Right kidney (tissue), 1 donor: ENCODE data around the gene BTRC.

ENCODE experiments used
- DNase-seq: peaks from one replicate; pipeline ENCODE4 v3.0.0-alpha.2; 2016

Gene BTRC

DNA sequence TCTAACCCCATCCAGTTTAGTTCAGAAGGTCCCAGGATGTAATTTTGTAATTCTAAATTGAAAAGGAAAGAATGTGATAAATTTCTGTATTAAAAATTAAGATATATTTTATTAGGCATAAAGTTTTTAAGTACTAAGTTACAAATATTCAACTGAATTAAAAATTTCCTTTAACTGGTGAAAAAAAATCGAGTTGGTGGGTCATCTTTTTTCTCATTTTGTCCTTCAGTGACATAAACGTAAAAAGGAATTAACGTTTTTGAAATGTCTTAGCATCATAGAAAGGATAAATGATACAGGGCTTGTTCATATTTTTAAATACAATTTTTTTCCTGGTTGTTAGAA lies 88.5 kb downstream of the BTRC start:
- DNase-seq: no peak

- no peak for DNase-seq
Observed at GRCh38 chr10:101444058-101444898, 90.3 kb downstream of the BTRC start.

GRCh38 chr10:101446071-101446470 lies 92.1 kb downstream of the BTRC start:
- DNase-seq: no peak

- DNase-seq: no peak
Observed at GRCh38 chr10:101446947-101447346, 93.0 kb downstream of the BTRC start.

DNA sequence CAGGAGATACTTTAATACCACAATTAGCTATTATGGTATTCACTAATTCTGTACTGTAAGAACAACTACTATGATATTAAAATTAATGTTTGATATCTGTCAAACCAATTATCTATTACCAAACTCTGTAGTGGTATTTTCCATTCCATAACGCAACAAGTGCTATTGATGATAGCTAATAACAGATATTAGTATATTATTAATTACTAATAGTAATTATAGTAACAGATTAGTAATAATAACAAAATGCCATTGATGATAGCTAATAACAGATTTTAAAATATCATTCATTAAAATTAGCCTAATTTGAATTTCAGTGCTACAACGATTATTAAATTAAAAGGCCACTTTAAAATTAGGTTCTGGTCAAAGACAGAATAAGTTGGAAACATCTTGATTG lies 93.5 kb downstream of the BTRC start:
- no peak for DNase-seq

DNA sequence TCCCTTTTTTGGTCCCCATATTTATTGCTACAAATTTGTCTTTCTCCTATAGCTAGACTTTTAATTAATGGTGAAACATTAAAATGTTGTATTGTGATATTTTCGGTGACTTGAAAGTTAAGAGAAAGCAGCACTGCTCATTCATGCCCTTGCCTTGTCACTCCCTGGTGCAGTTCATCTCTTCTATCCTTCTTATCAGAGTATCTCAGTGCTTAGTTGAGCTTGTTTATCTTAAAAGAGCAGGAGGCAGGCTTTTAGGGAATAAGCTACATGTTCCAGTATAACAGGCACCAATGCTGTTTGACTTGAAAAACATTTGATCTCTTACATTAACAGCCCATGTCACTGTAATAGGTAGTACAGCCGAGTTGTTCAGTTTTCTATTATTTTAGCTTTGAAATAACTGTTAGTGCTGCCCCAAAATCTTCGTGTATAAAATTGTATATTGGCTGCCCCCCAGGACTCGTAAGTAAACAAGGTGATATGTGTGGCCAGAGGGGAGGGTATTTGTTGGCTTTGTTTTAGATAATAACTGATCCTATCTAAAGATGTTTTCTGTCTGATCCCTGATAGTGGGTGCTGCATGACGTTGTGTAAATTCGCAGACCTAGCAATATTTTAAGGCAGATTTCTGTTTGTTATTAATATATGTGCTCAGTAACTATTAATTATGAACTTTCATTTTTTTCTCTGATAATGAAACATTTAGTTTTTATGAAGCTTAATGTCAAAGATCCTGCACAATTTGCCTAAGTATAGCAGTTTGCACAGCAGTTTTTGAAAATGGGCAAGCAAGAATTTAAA lies 96.5 kb downstream of the BTRC start:
- DNase-seq: no peak

DNA sequence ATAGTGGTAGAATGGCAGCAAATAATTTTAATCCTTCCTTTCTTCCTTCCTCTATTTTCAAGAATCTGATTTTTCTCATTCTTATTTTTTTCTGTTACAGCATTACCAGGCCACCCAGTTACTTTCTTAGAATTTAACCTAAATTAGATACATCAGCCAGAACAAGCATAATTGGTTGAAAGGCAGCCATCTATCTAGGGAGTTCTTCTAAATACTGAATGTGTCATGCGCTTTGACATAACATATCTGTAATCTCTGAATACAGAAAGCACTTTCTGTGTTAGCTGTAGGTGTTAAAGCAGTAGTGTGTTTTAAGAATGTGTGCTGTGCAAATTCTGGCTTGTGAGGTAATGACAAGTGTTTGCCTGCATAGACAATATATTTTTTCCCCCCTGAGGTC lies 97.3 kb downstream of the BTRC start:
- no peak for DNase-seq

DNA sequence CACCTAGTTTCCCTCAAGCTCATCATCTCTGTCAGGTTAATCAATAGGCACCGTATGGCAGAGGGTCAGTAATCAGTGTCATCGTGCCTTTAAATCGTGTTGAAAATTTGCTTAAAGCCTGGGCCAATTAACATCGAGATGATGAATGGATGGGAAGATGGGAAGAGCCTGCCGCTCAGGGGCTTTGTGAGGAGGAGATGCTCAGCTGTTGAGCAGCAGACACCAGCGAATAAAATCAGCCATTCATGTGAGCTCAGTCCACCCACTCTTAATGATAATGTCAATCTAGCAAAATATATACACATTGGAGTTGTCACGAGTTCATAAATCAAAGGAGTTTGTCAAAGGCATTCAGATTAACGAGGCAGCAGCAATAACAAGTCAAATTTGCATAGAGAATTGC lies 97.7 kb downstream of the BTRC start:
- no peak for DNase-seq

DNA sequence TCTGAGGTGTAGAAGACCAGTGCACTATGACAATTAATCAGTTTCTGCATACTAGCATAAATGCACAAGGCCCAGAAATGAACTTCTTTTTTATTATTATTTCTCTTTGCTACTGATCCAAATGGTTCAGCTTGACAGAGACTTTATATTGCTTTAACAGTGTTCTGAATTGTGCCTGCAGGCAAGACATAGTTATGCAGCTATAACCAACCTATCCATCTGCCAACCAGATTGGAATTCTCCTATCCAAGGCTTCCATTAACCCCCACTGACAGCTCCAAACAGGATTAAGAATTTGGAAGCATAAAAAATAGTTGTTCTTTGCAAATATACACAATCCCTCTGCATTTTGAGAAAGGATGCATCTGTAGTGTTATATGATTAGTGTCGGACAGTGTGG lies 98.2 kb downstream of the BTRC start:
- DNase-seq: no peak

DNA sequence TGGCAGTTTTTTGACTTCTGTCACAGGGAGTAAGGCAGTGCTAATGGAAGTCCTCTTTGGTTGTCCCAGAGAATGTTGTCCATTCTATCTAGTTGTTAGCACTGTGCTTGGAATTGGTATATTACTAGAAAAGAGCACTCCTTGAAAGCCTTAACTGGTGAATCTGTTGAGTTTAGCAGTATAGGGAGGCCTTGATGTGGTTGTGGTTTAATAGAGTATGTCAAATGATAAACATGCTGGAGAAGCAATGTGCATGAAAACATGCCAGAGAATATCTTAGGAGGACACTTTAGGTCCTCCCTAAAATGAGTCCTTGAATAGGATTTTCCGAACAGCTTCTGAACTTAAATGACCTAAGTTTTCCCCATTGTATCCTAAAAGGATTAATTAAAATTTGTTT lies 98.6 kb downstream of the BTRC start:
- no peak for DNase-seq

- DNase-seq: no peak
Observed at GRCh38 chr10:101453318-101453717, 99.4 kb downstream of the BTRC start.

DNA sequence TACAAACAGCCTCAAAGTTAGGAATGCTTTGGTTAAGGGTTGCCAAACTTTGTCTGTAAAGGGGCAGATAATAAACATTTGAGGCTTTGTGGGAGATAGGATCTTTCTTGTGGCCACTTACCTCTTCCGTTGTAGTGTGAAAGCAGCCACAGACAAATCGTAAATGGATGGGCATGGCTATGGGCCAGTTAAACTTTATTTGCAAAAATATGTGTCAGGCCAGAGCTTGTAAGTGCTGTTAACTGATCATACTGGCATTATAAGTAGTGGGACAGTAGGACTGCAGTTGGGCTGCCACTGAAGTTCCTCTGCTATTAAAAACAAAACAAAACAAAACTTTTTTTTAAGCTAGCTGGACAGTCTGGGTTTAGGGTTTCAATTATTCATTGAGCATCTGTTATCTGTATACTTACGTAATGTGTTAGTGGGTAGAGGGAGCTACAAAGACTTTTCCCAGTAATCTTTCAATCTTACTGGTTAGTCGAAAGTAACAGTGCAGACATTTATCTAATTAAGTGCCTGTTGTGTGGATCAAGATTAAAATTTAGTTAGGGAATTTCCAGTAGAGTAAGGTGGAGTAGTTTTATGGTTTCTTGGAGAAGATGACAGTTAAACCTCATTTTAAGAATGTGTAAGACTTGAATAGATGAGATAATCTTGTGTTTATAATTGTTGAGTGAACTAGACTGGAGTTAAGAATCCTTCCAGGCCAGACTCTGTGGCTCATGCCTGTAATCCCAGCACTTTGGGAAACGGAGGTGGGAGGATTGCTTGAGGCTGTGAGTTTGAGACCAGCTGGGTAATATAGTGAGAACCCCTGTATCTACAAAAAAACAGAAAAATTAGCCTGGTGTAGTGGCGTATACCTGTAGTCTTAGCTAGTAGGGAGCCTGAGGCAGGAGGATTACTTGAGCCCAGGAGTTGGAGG lies 100.1 kb downstream of the BTRC start:
- DNase-seq: no peak

- DNase-seq: no peak
Observed at GRCh38 chr10:101458869-101459268, 104.9 kb downstream of the BTRC start.

GRCh38 chr10:101464082-101464481 lies 110.1 kb downstream of the BTRC start:
- no peak for DNase-seq

DNA sequence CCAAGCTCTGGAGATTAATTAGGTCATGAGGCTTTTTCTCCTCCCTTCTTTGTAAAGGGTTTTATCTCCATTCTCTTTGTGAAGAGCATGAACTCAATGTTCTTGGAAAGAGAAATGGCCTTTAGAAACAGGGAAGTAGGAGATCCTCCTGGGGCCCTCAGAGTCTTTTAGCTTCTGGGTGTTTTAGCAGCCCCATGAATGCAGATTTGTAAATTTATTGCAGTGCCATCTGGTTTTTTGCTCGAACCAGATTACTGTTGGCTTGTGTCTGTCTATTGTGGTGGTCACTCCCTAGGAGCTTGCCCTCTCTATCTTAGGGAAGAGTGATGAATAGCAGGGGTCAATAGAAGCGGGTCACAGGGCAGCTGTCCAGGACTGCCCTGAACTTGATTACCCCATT lies 110.6 kb downstream of the BTRC start:
- no peak for DNase-seq

GRCh38 chr10:101466016-101466912 lies 112.3 kb downstream of the BTRC start:
- no peak for DNase-seq

- DNase-seq: peak; percentile 34
Observed at GRCh38 chr10:101467286-101467770, 113.4 kb downstream of the BTRC start.

DNA sequence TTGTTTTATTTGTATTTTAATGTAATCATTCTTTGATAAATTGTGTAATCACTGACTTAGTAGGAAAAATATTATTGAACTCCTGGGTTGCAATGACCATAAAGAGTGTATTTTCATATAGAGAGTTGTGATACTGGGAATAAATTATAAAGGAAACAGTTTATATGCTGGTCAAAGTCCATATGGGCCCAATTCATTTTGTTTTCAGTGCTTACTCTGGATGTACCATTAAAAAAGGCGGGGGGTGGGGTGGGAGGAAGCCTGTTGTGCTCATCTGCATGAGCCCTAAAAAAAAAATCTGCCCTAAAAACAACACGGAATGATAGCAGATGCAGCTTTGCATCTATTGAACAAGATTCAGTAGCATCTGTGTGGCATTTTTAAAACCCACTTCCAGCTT lies 114.2 kb downstream of the BTRC start:
- no peak for DNase-seq

GRCh38 chr10:101476383-101476782 lies 122.4 kb downstream of the BTRC start:
- no peak for DNase-seq

DNA sequence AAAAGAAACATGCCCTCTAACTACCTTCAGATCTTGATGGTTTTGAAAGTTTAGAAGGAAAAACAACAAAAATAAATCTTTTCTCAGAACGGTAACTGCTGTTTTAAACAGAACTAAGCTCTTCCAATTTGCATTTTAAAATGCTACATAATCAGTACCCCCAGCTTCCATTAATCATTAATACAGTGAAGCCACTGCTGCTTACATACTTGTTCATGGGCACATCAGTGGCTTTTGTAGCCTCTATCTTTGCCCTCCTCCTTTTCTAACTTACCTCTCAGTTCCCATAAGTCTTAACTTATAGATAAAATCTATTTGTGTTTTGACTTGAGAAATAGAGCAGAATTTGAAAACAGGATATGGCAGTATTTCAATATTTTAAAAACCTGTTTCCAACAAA lies 125.0 kb downstream of the BTRC start:
- DNase-seq: no peak

DNA sequence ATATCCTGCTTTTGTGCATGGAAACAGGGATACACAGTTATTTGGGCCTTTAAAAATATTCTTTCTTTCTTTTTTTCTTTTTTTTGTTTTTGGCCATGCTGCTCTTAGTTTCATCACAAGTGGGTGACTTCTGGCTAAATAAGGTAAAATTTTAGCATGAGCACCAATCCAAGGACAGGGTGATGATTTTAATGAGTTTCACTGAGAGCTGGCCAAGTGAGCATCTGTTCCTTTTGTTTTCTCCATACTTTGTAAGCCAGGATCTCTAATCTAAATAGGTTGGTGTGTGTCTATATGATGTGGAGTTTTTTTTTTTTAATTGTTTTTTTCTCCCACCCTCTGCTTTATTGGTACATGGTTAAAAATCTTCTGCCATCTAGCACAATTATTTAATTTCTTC lies 127.3 kb downstream of the BTRC start:
- no peak for DNase-seq

- no peak for DNase-seq
Observed at GRCh38 chr10:101482568-101482967, 128.6 kb downstream of the BTRC start.
